ENCODE data around the gene CACNB4.

The CACNB4 gene

DNA sequence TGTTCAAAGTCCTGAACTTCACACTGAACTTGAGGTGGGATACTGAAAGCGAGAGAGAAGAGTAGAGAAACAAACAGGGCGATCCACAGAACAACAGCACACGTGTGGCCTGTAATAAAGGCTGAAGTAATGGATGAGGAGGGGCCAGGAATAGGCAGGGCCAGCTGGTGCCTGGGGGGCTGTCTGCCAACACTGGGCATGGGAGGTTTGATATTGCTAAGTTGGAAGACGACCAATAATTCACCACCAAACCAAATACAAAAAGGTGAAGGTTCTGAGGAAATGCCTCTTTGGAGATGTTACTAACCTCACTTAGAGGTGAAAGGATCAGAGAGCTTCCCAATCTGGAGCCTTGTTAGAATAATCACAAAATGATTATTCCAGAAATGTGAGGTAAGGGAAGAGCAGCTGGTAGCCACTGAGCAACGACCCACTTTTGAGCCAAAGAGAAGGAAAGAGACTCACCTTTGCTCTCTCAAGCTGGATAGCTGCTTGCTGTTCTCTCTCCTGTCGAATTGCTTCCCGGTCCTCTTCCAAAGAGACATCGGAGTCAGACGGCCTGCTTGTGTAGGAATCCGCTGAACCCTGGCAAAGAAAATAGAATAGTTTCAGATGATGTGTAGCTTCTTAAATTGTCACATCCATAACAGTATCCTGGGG is 215.9 kb downstream of the CACNB4 start:
- TF ChIP-seq GATA2 (IDR thresholded peaks at IDR 0.05; ENCODE audit: low read depth, low read length) (no peak), GATA3 (IDR thresholded peaks at IDR 0.05; ENCODE audit: low read depth, low read length) (no peak)

GRCh38 chr2:151881342-151881741 is 217.5 kb downstream of the CACNB4 start:
- TF ChIP-seq GATA2 (IDR thresholded peaks at IDR 0.05; ENCODE audit: low read depth, low read length) (no peak), GATA3 (IDR thresholded peaks at IDR 0.05; ENCODE audit: low read depth, low read length) (no peak)

DNA sequence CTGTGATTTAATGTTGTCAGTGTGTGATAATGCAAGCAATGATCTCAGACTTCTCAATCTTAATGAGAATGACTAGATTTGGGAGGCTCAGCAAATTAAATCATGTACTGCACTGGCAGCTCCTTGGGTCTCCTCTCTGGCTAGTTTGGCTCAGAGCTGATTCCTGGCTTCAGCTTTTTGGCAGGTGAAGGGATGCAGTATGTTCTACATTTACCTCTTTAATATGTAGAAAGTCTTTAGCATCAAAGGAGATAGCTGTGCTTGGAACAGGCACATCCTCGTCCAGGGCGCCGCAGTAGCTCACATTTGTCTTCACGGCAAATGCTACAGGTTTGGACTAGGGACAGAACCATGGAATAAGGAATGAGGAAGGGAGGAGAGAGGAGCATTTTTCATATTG is 218.3 kb downstream of the CACNB4 start:
- TF ChIP-seq GATA2 (IDR thresholded peaks at IDR 0.05; ENCODE audit: low read depth, low read length): no peak
- no peak for TF ChIP-seq GATA3 (IDR thresholded peaks at IDR 0.05; ENCODE audit: low read depth, low read length)

- TF ChIP-seq GATA3 (IDR thresholded peaks at IDR 0.05; ENCODE audit: low read depth, low read length) (no peak), GATA2 (IDR thresholded peaks at IDR 0.05; ENCODE audit: low read depth, low read length) (no peak)
Observed at GRCh38 chr2:151878655-151879563, 219.9 kb downstream of the CACNB4 start.

DNA sequence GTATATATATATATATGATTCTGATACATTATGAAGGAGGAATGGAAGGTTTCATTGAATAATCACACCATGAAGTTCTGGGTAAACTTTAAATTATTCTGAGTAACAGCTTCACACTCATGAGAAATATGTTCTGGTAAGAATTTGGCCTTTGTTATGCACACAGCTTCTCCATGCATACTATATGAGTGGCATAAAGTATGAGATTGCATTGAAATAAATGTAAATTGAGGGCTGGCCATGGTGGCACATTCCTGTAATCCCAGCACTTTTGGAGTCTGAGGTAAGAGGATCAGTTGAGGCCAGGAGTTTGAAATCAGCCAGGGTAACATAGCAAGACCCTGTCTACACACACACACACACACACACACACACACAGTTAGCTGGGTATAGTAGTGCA is 220.6 kb downstream of the CACNB4 start:
- TF ChIP-seq GATA2 (IDR thresholded peaks at IDR 0.05; ENCODE audit: low read depth, low read length) (no peak), GATA3 (IDR thresholded peaks at IDR 0.05; ENCODE audit: low read depth, low read length) (no peak)

GRCh38 chr2:151872463-151872862 is 226.4 kb downstream of the CACNB4 start:
- TF ChIP-seq GATA2 (IDR thresholded peaks at IDR 0.05; ENCODE audit: low read depth, low read length) (no peak), GATA3 (IDR thresholded peaks at IDR 0.05; ENCODE audit: low read depth, low read length) (no peak)

GRCh38 chr2:151869291-151869690 is 229.6 kb downstream of the CACNB4 start:
- no peak for TF ChIP-seq GATA3 (IDR thresholded peaks at IDR 0.05; ENCODE audit: low read depth, low read length)
- TF ChIP-seq GATA2 (IDR thresholded peaks at IDR 0.05; ENCODE audit: low read depth, low read length): no peak

DNA sequence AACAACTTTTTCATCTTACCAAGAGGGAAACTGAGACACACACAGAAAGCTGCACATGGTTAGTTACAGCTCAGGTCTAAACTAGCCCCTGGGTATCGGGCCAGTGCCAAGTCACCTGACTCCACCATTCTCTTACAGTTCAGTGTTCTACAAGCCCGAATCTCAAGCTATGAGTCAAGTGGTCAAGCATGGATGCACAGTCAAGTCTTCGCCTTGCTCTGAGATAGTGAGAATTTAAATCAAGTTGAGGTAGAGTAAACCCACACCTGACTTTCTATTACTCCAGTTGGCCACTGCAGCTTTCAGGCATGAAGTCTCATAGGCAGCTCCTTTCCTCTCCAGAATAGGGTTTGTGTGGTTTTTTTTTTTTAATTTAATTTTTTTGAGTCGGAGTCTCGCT is 236.1 kb downstream of the CACNB4 start:
- TF ChIP-seq GATA2 (IDR thresholded peaks at IDR 0.05; ENCODE audit: low read depth, low read length) (no peak), GATA3 (IDR thresholded peaks at IDR 0.05; ENCODE audit: low read depth, low read length) (no peak)

DNA sequence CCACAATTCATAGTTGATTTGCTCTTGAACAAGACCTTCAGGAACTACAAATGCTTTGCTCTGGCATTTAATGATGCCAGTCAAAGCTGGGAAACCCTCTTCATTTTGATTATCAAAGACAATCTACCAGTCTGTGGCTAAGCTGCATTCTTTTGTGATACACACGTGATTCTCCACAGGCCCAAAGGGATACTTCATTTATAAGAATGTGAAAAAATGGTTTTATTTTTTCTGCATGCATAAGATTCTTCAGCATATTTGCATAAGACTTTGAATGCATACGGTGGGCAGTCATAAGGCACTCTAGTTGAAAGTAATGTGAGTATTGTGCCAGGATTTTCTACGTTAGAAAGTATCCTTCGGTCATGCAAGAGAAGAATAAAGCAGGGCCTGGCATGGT is 237.7 kb downstream of the CACNB4 start:
- no peak for TF ChIP-seq GATA3 (IDR thresholded peaks at IDR 0.05; ENCODE audit: low read depth, low read length)
- TF ChIP-seq GATA2 (IDR thresholded peaks at IDR 0.05; ENCODE audit: low read depth, low read length): no peak

- TF ChIP-seq GATA2 (IDR thresholded peaks at IDR 0.05; ENCODE audit: low read depth, low read length) (no peak), GATA3 (IDR thresholded peaks at IDR 0.05; ENCODE audit: low read depth, low read length) (no peak)
Observed at GRCh38 chr2:151860613-151861146, 238.2 kb downstream of the CACNB4 start.

DNA sequence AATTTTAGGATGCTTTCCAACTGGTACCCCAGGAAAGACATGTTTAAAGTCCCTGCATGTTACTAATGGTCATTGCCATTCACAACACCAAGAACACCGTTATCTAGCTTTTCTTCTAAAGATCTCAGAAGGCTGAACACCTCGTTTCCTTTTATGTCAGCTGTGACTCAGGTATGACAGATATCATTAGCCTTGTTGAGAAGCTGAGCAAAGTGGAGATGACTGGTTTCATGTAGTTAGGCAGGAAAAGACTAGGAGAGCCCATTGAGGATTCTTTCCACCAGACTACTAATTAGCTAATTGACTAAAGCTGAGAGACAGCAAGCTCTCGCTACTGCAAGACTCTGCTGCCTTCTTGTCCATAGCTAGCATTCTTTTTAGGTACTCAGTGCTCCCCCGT is 238.6 kb downstream of the CACNB4 start:
- TF ChIP-seq GATA3 (IDR thresholded peaks at IDR 0.05; ENCODE audit: low read depth, low read length) (no peak), GATA2 (IDR thresholded peaks at IDR 0.05; ENCODE audit: low read depth, low read length) (no peak)

DNA sequence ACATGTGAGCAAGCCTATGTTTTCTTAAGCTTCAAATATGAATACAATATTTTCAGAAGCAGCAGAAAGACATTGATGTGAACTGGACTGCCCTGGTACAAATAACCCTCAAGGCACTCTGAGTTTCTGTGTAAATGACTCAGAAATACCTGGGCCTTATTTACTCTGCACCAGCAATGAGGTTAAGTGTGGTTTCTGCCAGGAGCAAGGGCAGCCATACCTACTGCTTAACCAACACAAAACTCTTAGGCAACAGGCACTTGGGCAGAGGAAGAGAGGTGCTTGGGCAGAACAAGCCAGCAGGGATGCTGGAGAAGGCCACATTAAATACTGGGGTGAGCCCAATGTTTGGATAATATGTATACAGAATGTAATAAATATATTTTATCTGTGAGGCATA is 241.2 kb downstream of the CACNB4 start:
- TF ChIP-seq GATA2 (IDR thresholded peaks at IDR 0.05; ENCODE audit: low read depth, low read length) (no peak), GATA3 (IDR thresholded peaks at IDR 0.05; ENCODE audit: low read depth, low read length) (no peak)

DNA sequence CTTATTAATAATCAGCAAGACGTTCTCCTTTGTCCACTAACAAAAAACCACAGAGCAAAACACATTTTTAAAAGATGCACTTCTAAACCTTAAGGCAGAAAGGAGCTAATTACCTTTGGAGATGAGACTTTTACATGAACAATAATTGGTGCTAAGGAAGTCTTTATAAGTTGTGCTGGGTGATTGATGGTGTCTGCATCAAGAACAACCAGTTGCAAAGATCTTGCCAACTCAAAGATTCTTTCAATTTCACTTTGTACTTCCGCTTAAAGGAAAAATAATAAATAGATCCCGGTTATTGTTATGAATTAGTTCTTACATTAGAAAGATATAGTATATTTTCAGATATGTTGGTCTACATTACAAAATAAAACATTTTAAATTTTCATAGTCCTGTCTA is 243.7 kb downstream of the CACNB4 start:
- TF ChIP-seq GATA3 (IDR thresholded peaks at IDR 0.05; ENCODE audit: low read depth, low read length): no peak
- no peak for TF ChIP-seq GATA2 (IDR thresholded peaks at IDR 0.05; ENCODE audit: low read depth, low read length)

GRCh38 chr2:151853070-151853758 is 245.6 kb downstream of the CACNB4 start:
- TF ChIP-seq GATA3 (IDR thresholded peaks at IDR 0.05; ENCODE audit: low read depth, low read length) (no peak), GATA2 (IDR thresholded peaks at IDR 0.05; ENCODE audit: low read depth, low read length) (no peak)
